ENCODE measurements around the gene KCNIP1.

DNA sequence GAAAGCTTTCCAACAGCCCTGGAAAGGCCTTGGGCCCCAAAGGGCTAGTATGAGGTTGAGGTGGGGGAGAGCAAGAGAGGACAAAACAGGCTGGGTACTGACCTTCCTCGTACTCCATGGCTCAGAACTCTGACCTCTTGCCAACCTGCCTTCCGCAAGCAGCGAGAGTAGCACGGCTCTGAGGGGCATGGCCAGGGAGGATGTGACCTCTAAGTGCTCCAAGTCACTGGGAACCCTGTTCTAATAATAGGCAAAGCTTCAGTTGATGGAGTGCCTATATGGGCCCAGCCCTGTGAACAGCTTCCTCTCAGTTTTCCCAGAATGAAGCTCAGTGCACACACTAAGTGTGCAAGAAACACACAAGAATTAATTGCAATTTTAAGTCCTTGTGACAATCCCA, 152.1 kb downstream of the KCNIP1 start:
- no peak for TF ChIP-seq POLR2A (IDR thresholded peaks at IDR 0.05)
- TF ChIP-seq, protein P1, sequence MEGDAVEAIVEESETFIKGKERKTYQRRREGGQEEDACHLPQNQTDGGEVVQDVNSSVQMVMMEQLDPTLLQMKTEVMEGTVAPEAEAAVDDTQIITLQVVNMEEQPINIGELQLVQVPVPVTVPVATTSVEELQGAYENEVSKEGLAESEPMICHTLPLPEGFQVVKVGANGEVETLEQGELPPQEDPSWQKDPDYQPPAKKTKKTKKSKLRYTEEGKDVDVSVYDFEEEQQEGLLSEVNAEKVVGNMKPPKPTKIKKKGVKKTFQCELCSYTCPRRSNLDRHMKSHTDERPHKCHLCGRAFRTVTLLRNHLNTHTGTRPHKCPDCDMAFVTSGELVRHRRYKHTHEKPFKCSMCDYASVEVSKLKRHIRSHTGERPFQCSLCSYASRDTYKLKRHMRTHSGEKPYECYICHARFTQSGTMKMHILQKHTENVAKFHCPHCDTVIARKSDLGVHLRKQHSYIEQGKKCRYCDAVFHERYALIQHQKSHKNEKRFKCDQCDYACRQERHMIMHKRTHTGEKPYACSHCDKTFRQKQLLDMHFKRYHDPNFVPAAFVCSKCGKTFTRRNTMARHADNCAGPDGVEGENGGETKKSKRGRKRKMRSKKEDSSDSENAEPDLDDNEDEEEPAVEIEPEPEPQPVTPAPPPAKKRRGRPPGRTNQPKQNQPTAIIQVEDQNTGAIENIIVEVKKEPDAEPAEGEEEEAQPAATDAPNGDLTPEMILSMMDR (IDR thresholded peaks at IDR 0.05) = no peak

All from esophagus squamous epithelium (tissue), 4 donors.